Measurements from ENCODE around the gene ABCG1. TPM values are rescaled to one million over a fixed set of nuclear protein-coding genes. Genes with fewer than 3 reads are reported as not detected.

The ABCG1 gene
- total and polyA plus RNA-seq, 2 of the 4 experiments (the other 2 are of a cell fraction): 0.19 to 0.36 TPM

GRCh38 chr21:42189860-42190485, 29.0 kb upstream of the ABCG1 start:
- Histone ChIP-seq H3K14ac (replicated peaks; ENCODE audit: low read depth, low read length) (no peak overlapping the region), H2AFZ (replicated peaks; ENCODE audit: low read length, poor library complexity) (no peak overlapping the region), H4K8ac (ENCODE audit: low read depth in 2 of 2, low read length in 2 of 2) (no peak overlapping the region), H3K27me3 (ENCODE audit: control insufficient read depth, insufficient read depth, low read length) (peaks cover 14% of the 10 kb centered on the region; the same call in 1 of the 2 replicates), H3K23ac (ENCODE audit: low read depth, low read length) (no peak overlapping the region), H3K18ac (ENCODE audit: low read depth, low read length) (no peak overlapping the region), H3K36me3 (ENCODE audit: control insufficient read depth, insufficient read depth, low read length) (no peaks in the 10 kb centered on the region), H4K91ac (ENCODE audit: insufficient read depth, low read depth, low read length) (no peak overlapping the region), H4K20me1 (ENCODE audit: insufficient read depth, low read length) (no peaks in the 10 kb centered on the region), H2AK5ac (ENCODE audit: low read depth, low read length) (no peak overlapping the region), H3K4me1 (ENCODE audit: control insufficient read depth, insufficient read depth, low read length) (no peaks in the 10 kb centered on the region; the same call in 1 of the 2 replicates), H3K79me1 (ENCODE audit: low read depth in 1 of 2, low read length in 2 of 2) (no peaks in the 10 kb centered on the region), H2BK15ac (ENCODE audit: low read depth, low read length) (no peak overlapping the region), H3K9me3 (ENCODE audit: control insufficient read depth, insufficient read depth, low read length) (no peaks in the 10 kb centered on the region), H2AK9ac (replicated peaks; ENCODE audit: low read depth, low read length, poor library complexity) (no peak overlapping the region), H2BK5ac (ENCODE audit: low read depth, low read length, poor library complexity, severe bottlenecking) (no peak overlapping the region), H3K4me2 (ENCODE audit: low read depth, low read length) (no peak overlapping the region), H3K56ac (ENCODE audit: extremely low read depth, insufficient read depth, low read length) (no peak overlapping the region), H3K9me1 (ENCODE audit: insufficient read depth, low read length) (no peaks in the 10 kb centered on the region), H2BK120ac (ENCODE audit: low read depth, low read length) (no peak overlapping the region), H3K4ac (ENCODE audit: low read depth, low read length) (no peak overlapping the region), H2BK20ac (ENCODE audit: low read depth, low read length) (no peak overlapping the region), H4K5ac (ENCODE audit: low read depth, low read length) (no peak overlapping the region), H3K27ac (ENCODE audit: insufficient read depth, low read length) (no peak overlapping the region), H3K9ac (ENCODE audit: low read depth, low read length) (no peak overlapping the region), H3K4me3 (ENCODE audit: insufficient read depth, low read depth, low read length) (no peak overlapping the region)
- CTCF ChIA-PET: no interaction called here
- 78% methylated on average over 7 of the region's 11 CpGs; no CpG with 5 or more reads in 1 of the 2 experiments for WGBS, 2 experiments (ENCODE audit: extremely low coverage in 2 of 2, insufficient read length in 1 of 2)
- BruUV-seq (replicated peaks): no TSS peak
- DNase-seq: no peak
- ATAC-seq (ENCODE audit: low read depth): no peak
- no peak for TF ChIP-seq MAZ (IDR thresholded peaks at IDR 0.05; ENCODE audit: borderline replicate concordance, low read depth, low read length)
- no peak for TF ChIP-seq CTCF (conservative IDR thresholded peaks at IDR 0.05; ENCODE audit: low read depth, low read length)
- TF ChIP-seq ELK1 (IDR thresholded peaks at IDR 0.05; ENCODE audit: borderline replicate concordance, low read depth, low read length): no peak
- TF ChIP-seq POLR2A (IDR thresholded peaks at IDR 0.05; ENCODE audit: low read depth, low read length): no peak
- TF ChIP-seq RCOR1 (IDR thresholded peaks at IDR 0.05; ENCODE audit: insufficient replicate concordance, low read length): no peak
- no peak for TF ChIP-seq CEBPB (IDR thresholded peaks at IDR 0.05; ENCODE audit: low read depth, low read length)
- TF ChIP-seq USF2 (IDR thresholded peaks at IDR 0.05; ENCODE audit: low read depth, low read length): no peak
- TF ChIP-seq BHLHE40 (IDR thresholded peaks at IDR 0.05; ENCODE audit: low read depth, low read length): no peak
- TF ChIP-seq MXI1 (IDR thresholded peaks at IDR 0.05; ENCODE audit: borderline replicate concordance, low read depth, low read length): no peak
- TF ChIP-seq RAD21 (IDR thresholded peaks at IDR 0.05; ENCODE audit: low read length): no peak
- no peak for TF ChIP-seq FOS (IDR thresholded peaks at IDR 0.05; ENCODE audit: low read depth, low read length)
- TF ChIP-seq SMC3 (IDR thresholded peaks at IDR 0.05; ENCODE audit: low read depth, low read length): no peak
- no peak for TF ChIP-seq RFX5 (IDR thresholded peaks at IDR 0.05; ENCODE audit: low read depth, low read length)
- no peak for TF ChIP-seq CHD1 (IDR thresholded peaks at IDR 0.05; ENCODE audit: low read depth, low read length)
- TF ChIP-seq MAFK (IDR thresholded peaks at IDR 0.05; ENCODE audit: low read depth, low read length): no peak
- no peak for TF ChIP-seq NFE2L2 (IDR thresholded peaks at IDR 0.05; ENCODE audit: low read depth, low read length)
- in situ Hi-C loops (cut with MboI; ENCODE audit: low sequenced_read_pairs) (no loop called here), intact Hi-C loops (cut with micrococcal nuclease) (no loop called here), dilution Hi-C loops (cut with HindIII; ENCODE audit: low sequenced_read_pairs, unreplicated experiment) (no loop called here)
- POLR2A ChIA-PET (ENCODE audit: unreplicated experiment): no interaction called here
